ENCODE measurements around the gene GABRB2.

DNA sequence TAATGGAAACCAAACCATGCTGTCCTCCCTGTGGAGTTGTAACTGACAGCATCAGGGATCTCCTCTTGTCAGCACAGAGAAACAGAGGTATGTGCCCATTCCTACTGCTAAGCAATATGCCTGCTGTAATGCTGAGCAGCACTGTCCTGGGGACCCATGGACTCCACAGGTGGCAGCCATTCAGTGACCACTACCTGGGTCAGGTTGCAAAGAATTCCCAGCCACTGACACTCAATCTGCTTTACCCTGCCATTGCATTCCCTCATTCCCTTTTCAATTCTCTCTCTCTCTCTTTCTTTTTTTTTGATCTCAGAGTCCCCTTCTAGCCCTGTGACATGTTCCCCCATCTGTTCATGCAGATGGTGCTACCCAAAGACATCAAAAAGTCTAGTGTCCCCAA lies 104.1 kb downstream of the GABRB2 start:
- TF ChIP-seq, protein P1, sequence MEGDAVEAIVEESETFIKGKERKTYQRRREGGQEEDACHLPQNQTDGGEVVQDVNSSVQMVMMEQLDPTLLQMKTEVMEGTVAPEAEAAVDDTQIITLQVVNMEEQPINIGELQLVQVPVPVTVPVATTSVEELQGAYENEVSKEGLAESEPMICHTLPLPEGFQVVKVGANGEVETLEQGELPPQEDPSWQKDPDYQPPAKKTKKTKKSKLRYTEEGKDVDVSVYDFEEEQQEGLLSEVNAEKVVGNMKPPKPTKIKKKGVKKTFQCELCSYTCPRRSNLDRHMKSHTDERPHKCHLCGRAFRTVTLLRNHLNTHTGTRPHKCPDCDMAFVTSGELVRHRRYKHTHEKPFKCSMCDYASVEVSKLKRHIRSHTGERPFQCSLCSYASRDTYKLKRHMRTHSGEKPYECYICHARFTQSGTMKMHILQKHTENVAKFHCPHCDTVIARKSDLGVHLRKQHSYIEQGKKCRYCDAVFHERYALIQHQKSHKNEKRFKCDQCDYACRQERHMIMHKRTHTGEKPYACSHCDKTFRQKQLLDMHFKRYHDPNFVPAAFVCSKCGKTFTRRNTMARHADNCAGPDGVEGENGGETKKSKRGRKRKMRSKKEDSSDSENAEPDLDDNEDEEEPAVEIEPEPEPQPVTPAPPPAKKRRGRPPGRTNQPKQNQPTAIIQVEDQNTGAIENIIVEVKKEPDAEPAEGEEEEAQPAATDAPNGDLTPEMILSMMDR (IDR thresholded peaks at IDR 0.05) = no peak
- TF ChIP-seq POLR2A (IDR thresholded peaks at IDR 0.05) = no peak

Data from adrenal gland (tissue), 5 donors.